Motor neuron (in vitro differentiated cells): ENCODE data around the gene MGAT5. TPM values are rescaled to one million over a fixed set of nuclear protein-coding genes. Genes with fewer than 3 reads are reported as not detected.
A peak's percentile ranks its signal among the peaks of the same experiment; 100 is the strongest.

Source experiments
- ATAC-seq, 8 experiments: fragments of 200-7000 bp; cut with Tn5 transposase; replicated peaks in 6 of 8; 2 replicates each; pipeline ENCODE4 v1.8.0; 2021; ENCODE audit warnings: mild to moderate bottlenecking in 8 of 8, moderate library complexity in 8 of 8
- H3K27ac ChIP-seq, 2 donors: fragments of 250-450 bp; sonication (Bioruptor Pico); 2 replicates each; pipeline ENCODE4 v1.9.0; 2021; ENCODE audit warnings: antibody characterized with exemption in 2 of 2, mild to moderate bottlenecking in 2 of 2, moderate library complexity in 1 of 2
- H3K4me1 ChIP-seq, 2 donors: fragments of 250-450 bp; sonication (Bioruptor Pico); replicated peaks in 1 of 2; 2 replicates each; pipeline ENCODE4 v1.6.1; 2021; ENCODE audit warnings: antibody characterized with exemption in 2 of 2, mild to moderate bottlenecking in 2 of 2, moderate library complexity in 1 of 2
- H3K4me3 ChIP-seq, 5 donors: fragments of 250-450 bp; sonication (Bioruptor Pico); 2 replicates each; pipeline ENCODE4 v1.9.0; 2021; ENCODE audit warnings: antibody characterized with exemption in 5 of 5, mild to moderate bottlenecking in 5 of 5, moderate library complexity in 4 of 5
- WGBS, 10 experiments: fragments of 450-650 bp; shearing (Covaris generic); methylation state at CpG; one replicate each; pipeline ENCODE4 v1.0.0; 2022; 5-methylcytosine and 5-hydroxymethylcytosine counted together
- in situ Hi-C, 9 experiments: fragments of 400-800 bp; cut with MboI; loops; one replicate each; pipeline ENCODE4 v1.15.0; 2021; ENCODE audit warnings: low sequenced_read_pairs in 9 of 9, low pct_unique_long_range_greater_than_20kb in 2 of 9; ENCODE audit not compliant: unreplicated experiment in 9 of 9
- total RNA-seq, 8 experiments: library from RNA; unstranded; fragments of 300-600 nt; gene quantifications; 2 replicates each; pipeline versions ENCODE4 v1.2.3 to v1.2.4, GENCODE V29; 2022

The MGAT5 gene
- total RNA-seq, 8 experiments from 2014 or later: 10.3 to 54.4 (median 33.6) TPM

DNA sequence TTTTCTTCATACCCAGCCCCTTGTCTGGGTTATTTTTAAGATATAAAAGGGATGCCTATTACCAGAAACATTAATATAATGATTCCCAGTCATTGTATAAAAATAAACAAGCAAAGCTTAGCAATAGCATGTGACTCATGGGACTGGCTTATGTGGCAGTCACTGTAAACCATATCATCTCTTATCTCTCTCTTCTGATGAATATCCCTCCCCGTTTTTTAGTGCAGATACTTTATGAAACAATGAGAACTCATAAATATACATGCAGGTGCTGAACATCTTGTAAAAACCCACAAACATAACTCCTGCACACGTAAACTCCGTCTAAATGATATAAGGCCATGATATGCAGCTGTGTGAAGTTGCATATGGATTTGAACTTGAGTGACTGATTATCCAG lies 154.9 kb downstream of the MGAT5 start:
- H3K4me3 ChIP-seq: no peak overlapping the region
- 11 to 100% (median 90%) methylated on average over 1 to 3 of the region's 3 CpGs; no CpG with 5 or more reads in 1 of the 10 experiments for WGBS, 10 experiments
- in situ Hi-C loops: loop anchor here in 7 of 9 experiments (25.0 kb wide), 3 partner anchors 171 to 521 kb away; no protein-coding TSS in a partner anchor

DNA sequence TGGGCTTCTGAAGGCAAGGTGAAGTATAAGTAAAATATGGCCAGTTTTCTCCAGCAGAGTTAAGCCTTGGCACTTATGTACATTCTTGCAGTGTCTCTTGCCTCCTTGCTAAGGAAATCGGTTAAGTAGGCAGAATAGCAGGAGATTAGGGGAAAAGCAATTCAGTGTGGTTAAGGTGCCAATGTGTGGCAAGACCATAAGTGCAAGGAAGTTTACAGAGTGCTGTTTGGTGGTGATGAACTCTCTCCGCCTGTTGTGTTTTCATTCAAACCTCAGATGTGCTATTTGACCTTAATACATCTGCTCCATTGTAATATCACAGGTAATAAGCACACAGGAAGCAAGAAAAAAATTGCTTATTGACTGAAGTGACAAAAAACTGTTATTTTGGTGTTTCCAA lies 156.1 kb downstream of the MGAT5 start:
- H3K4me3 ChIP-seq: no peak overlapping the region
- 73 to 100% (median 100%) methylated on average over 1 to 2 of the region's 2 CpGs; no CpG with 5 or more reads in 5 of the 10 experiments for WGBS, 10 experiments
- ATAC-seq: no peak
- H3K4me1 ChIP-seq: peaks cover 9 to 13% of the 10 kb centered on the region in 2 donors
- in situ Hi-C loops: loop anchor here in 8 of 9 experiments (10.0 to 25.0 kb wide), 5 partner anchors 173 to 523 kb away; no protein-coding TSS in a partner anchor
- H3K27ac ChIP-seq: no peak overlapping the region

More for the DNA sequence above, 154.9 kb downstream of the MGAT5 start:
- H3K27ac ChIP-seq: no peak overlapping the region
- H3K4me1 ChIP-seq: peaks cover 9 to 13% of the 10 kb centered on the region in 2 donors
- peak in 2 of 8 experiments; percentile 13 to 15 for ATAC-seq

GRCh38 chr2:134410831-134411231 lies 157.0 kb downstream of the MGAT5 start:
- in situ Hi-C loops: loop anchor here in 8 of 9 experiments (10.0 to 25.0 kb wide), 5 partner anchors 174 to 524 kb away; no protein-coding TSS in a partner anchor
- Histone ChIP-seq H3K4me3 (no peak overlapping the region), H3K4me1 (peaks cover 9 to 10% of the 10 kb centered on the region in 2 donors), H3K27ac (no peak overlapping the region)
- peak in 3 of 8 experiments; percentile 17 to 71 (median 41) for ATAC-seq
- WGBS, 10 experiments: 53 to 100% (median 82%) methylated on average over 1 to 3 of the region's 5 CpGs; no CpG with 5 or more reads in 2 of the 10 experiments

- peak in 5 of 8 experiments; percentile 58 to 77 (median 72) for ATAC-seq
- peak overlapping the region in 1 of 2 donors; percentile 36 for H3K27ac ChIP-seq
- H3K4me3 ChIP-seq: no peak overlapping the region
- in situ Hi-C loops: loop anchor here in 8 of 9 experiments (10.0 to 25.0 kb wide), 5 partner anchors 174 to 524 kb away; no protein-coding TSS in a partner anchor
- peaks cover 9 to 10% of the 10 kb centered on the region in 2 donors for H3K4me1 ChIP-seq
- WGBS, 10 experiments: 41 to 92% (median 67%) methylated on average over 1 to 5 of the region's 6 CpGs; no CpG with 5 or more reads in 2 of the 10 experiments
Measured at GRCh38 chr2:134411279-134411827, 157.5 kb downstream of the MGAT5 start.

DNA sequence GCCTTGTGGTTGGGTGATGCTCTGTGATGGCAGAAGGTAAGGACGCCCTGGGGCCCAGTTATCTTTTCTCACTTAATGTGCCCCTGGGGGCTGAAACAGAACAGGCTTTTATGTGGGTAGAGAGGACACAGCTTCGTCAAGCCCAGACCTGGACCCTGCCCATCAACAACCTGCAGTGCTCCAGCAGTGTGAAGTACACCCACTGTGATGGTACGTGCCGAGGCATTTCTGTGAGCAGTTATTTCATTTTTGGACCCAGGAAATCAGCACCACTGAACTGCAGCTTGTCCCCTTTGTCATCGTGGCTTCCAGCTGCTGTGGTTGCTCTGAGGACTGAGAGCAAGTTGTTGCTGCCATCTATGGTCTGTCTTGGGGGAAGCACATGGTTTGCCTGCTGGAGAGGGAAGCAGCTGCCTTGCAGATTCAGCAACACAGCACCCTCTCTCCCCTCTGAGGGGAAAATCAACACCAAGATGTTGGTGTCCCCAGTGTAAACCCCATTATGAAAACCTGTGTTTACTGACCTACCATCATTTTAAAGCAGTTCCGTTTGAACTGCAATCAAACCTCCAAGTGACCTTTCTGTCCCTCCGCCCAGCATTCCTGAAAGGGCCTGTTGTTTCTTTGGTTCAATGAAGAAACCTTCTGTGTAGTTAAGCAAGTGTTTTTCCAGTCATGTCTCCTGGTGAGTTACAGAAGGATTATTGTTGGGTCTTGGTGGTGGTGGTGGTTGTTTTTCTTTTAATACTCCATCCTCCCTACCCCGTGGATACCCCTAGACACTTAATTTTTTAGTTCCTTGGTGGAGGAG lies 158.2 kb downstream of the MGAT5 start:
- WGBS, 10 experiments: 20 to 75% (median 48%) methylated on average over 1 to 6 of the region's 8 CpGs; no CpG with 5 or more reads in 2 of the 10 experiments
- no peak overlapping the region for H3K4me3 ChIP-seq
- peak; percentile 80 to 99 (median 96) for ATAC-seq

GRCh38 chr2:134412639-134412999 lies 158.7 kb downstream of the MGAT5 start:
- no peak for ATAC-seq
- Histone ChIP-seq H3K4me1 (peaks cover 9 to 10% of the 10 kb centered on the region in 2 donors), H3K27ac (no peak overlapping the region), H3K4me3 (no peak overlapping the region)
- in situ Hi-C loops: loop anchor here in 8 of 9 experiments (10.0 to 25.0 kb wide), 5 partner anchors 175 to 525 kb away; no protein-coding TSS in a partner anchor
- WGBS, 10 experiments: 60 to 94% (median 80%) methylated on average over 1 to 8 of the region's 8 CpGs; no CpG with 5 or more reads in 3 of the 10 experiments

More for the DNA sequence above, 158.2 kb downstream of the MGAT5 start:
- peak overlapping the region in 1 of 2 donors; percentile 36 for H3K27ac ChIP-seq
- peaks cover 9 to 10% of the 10 kb centered on the region in 2 donors for H3K4me1 ChIP-seq
- in situ Hi-C loops: loop anchor here in 8 of 9 experiments (10.0 to 25.0 kb wide), 5 partner anchors 175 to 525 kb away; no protein-coding TSS in a partner anchor

DNA sequence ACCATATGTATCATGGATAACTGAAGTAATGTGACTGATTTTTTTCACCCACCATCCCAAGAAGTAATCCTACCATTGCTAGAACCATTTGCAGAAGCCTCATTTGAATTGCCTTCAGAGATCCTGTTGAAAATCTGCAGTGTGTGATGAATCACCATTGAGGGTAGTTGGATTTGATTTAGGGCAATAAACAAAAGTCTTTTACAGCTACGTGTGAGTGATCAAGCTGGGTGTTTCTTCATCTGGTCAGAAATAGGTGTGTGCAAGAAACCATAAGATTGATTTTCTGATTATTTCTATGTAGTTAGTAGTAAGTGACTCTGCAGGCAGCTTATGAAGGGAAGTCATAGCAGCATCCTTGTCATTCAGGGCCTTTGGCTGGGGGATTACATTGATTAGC lies 159.6 kb downstream of the MGAT5 start:
- no peak for ATAC-seq
- no peak overlapping the region for H3K4me3 ChIP-seq
- no peak overlapping the region for H3K27ac ChIP-seq
- H3K4me1 ChIP-seq: peaks cover 9 to 17% of the 10 kb centered on the region in 2 donors
- 14 to 100% (median 86%) methylated on average over 1 of the region's 1 CpG; no CpG with 5 or more reads in 5 of the 10 experiments for WGBS, 10 experiments
- in situ Hi-C loops: loop anchor here in 8 of 9 experiments (10.0 to 25.0 kb wide), 5 partner anchors 176 to 526 kb away; no protein-coding TSS in a partner anchor

DNA sequence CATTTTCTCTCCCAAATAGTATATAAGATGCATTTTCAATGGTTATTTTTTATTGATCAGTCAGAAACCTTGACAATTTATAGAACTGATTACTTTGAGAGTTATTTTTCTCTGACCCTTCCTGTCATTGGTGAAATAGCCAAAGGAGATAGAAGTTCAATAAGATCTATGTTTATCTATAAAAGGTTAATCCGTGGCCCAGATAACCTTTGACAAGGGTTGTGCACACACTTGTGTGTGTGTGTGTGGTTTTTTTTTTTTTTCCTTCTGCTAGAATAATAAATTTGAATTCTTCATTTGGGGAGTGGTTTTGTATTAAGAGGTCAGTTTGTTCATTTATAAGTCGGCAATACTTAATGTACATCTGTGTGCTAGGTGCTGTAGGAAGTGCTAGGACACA lies 160.0 kb downstream of the MGAT5 start:
- Histone ChIP-seq H3K4me3 (no peak overlapping the region), H3K27ac (no peak overlapping the region), H3K4me1 (peaks cover 9 to 17% of the 10 kb centered on the region in 2 donors)
- in situ Hi-C loops: loop anchor here in 8 of 9 experiments (10.0 to 25.0 kb wide), 5 partner anchors 177 to 527 kb away; no protein-coding TSS in a partner anchor
- no peak for ATAC-seq
- WGBS, 10 experiments: 40 to 100% (median 78%) methylated on average over 1 to 2 of the region's 2 CpGs; no CpG with 5 or more reads in 1 of the 10 experiments

DNA sequence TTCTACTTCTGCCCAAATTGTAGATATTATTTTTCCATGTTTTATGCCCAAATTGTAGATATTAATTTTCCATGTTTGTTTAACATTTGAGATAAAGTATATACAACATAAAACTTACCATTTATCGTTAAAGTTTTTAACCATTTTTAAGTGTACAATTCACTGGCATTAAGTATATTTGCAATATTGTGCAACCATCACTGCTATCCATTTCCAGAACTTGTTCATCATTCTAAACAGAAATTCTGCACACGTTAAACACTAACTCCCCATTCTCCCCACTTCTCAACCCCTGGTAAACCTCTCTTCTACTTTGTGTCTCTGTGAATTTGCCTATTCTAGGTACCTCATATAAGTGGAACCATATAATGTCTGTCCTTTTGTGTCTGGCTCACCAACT lies 162.1 kb downstream of the MGAT5 start:
- Histone ChIP-seq H3K4me3 (no peak overlapping the region), H3K4me1 (peaks cover 17 to 25% of the 10 kb centered on the region in 2 donors), H3K27ac (no peak overlapping the region)
- 56 to 100% (median 96%) methylated on average over 1 to 2 of the region's 2 CpGs for WGBS, 10 experiments
- ATAC-seq: no peak
- in situ Hi-C loops: loop anchor here in 8 of 9 experiments (10.0 to 25.0 kb wide), 5 partner anchors 179 to 529 kb away; no protein-coding TSS in a partner anchor

GRCh38 chr2:134416637-134417036 lies 162.8 kb downstream of the MGAT5 start:
- 80 to 100% (median 100%) methylated on average over 1 of the region's 1 CpG; no CpG with 5 or more reads in 2 of the 10 experiments for WGBS, 10 experiments
- Histone ChIP-seq H3K4me3 (no peak overlapping the region), H3K4me1 (peaks cover 11 to 19% of the 10 kb centered on the region in 2 donors), H3K27ac (no peak overlapping the region)
- in situ Hi-C loops: loop anchor here in 8 of 9 experiments (10.0 to 25.0 kb wide), 5 partner anchors 179 to 529 kb away; no protein-coding TSS in a partner anchor
- ATAC-seq: no peak

- Histone ChIP-seq H3K27ac (no peak overlapping the region), H3K4me3 (no peak overlapping the region), H3K4me1 (peaks cover 8 to 16% of the 10 kb centered on the region in 2 donors)
- in situ Hi-C loops: loop anchor here in 8 of 9 experiments (10.0 to 25.0 kb wide), 5 partner anchors 181 to 531 kb away; no protein-coding TSS in a partner anchor
- 51 to 90% (median 78%) methylated on average over 1 to 5 of the region's 5 CpGs for WGBS, 10 experiments
- peak in 5 of 8 experiments; percentile 75 to 95 (median 83) for ATAC-seq
Measured at GRCh38 chr2:134417968-134418582, 164.2 kb downstream of the MGAT5 start.

DNA sequence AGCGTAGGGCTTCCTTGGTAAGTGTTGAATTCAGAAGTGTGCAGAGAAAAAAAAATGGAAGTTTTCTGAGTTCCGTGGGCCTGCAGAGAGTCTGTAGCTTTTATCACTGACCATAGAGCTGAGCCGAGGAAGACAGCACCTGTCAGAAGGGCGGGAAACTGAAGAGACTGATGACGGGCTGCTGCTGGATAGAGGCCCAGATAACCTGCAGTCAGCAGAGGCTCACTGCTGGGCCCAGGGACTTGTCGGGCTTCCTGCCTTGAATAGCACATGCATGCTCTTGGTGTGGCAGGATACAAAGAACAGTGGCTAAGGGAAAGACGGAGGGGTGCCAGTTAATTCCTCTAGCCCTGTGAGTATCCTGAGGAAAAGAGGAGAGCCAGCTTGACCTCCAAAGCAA lies 166.4 kb downstream of the MGAT5 start:
- in situ Hi-C loops: loop anchor here in 7 of 9 experiments (25.0 kb wide), 3 partner anchors 183 to 533 kb away; no protein-coding TSS in a partner anchor
- WGBS, 10 experiments: 29 to 100% (median 76%) methylated on average over 1 to 6 of the region's 7 CpGs; no CpG with 5 or more reads in 2 of the 10 experiments
- Histone ChIP-seq H3K4me3 (no peak overlapping the region), H3K4me1 (peaks cover 8 to 16% of the 10 kb centered on the region in 2 donors), H3K27ac (peak overlapping the region in 1 of 2 donors; percentile 5)
- peak in 5 of 8 experiments; percentile 54 to 96 (median 92) for ATAC-seq
